GM12891 (cell line): Measurements from ENCODE around the gene CRISP1. TPM values are rescaled to one million over a fixed set of nuclear protein-coding genes. Genes with fewer than 3 reads are reported as not detected.

ENCODE experiments used
- DNase-seq: peaks from one replicate; pipeline ENCODE4 v3.0.0; 2011; ENCODE audit warnings: low spot score; ENCODE audit not compliant: insufficient read length
- FAIRE-seq: peaks from 2 replicates; lab custom pipeline; 2011; peaks lifted over from hg19 to GRCh38; lab: Jason Lieb, UNC
- PAX5 ChIP-seq: IDR thresholded peaks from 2 replicates; pipeline ENCODE4 v1.6.1; 2011; ENCODE audit warnings: low read length, moderate library complexity, mild to moderate bottlenecking; ENCODE audit not compliant: insufficient read depth, severe bottlenecking
- POLR2A ChIP-seq: IDR thresholded peaks from 2 replicates; pipeline ENCODE4 v1.6.1; 2011; ENCODE audit warnings: low read depth, low read length, control low read depth
- POLR2AphosphoS5 ChIP-seq: IDR thresholded peaks from 2 replicates; pipeline ENCODE4 v1.6.1; 2011; ENCODE audit warnings: low read depth, low read length, control low read depth
- POU2F2 ChIP-seq: IDR thresholded peaks from 2 replicates; pipeline ENCODE4 v1.6.1; 2011; ENCODE audit warnings: low read depth, mild to moderate bottlenecking, control low read depth, low read length, moderate library complexity
- SPI1 ChIP-seq: IDR thresholded peaks from 2 replicates; pipeline ENCODE4 v1.6.1; 2011; ENCODE audit warnings: low read depth, low read length, control low read depth
- TAF1 ChIP-seq: IDR thresholded peaks from 2 replicates; pipeline ENCODE4 v1.6.1; 2011; ENCODE audit warnings: low read depth, low read length, control low read depth
- polyA plus RNA-seq: library from polyadenylated mRNA; unstranded; fragments of >200 nt; gene quantifications from one replicate; pipeline ENCODE4 v1.2.1, GENCODE V29; 2012; ENCODE audit warnings: low read depth, missing spikeins, inconsistent platforms; ENCODE audit not compliant: missing spikeins

CRISP1 gene, protein sequence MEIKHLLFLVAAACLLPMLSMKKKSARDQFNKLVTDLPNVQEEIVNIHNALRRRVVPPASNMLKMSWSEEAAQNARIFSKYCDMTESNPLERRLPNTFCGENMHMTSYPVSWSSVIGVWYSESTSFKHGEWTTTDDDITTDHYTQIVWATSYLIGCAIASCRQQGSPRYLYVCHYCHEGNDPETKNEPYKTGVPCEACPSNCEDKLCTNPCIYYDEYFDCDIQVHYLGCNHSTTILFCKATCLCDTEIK
- polyA plus RNA-seq: not detected

DNA sequence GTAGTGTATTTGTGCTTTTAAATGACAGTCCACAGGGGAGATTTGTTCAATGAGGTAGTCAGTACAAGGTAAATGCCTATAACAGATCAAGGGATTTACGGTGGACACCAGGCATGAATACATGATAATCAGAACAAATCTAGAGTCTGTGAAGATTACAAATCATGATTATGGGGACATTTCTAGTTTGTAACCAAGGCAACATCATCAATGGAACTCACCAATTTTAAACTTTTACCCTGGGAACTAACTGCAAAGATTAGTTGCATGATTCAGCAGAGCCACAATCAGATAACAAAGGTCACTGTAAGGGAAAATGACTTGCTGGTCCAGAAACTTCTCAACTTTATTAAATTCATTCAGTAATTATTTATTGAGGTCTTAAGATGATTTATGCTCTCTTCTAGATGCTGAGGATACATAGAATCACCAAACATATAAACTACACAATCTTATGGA lies at the start of gene CRISP1:
CRISP1 (minus strand) TSS at position 51 of the 459 bp plus-strand sequence. CDS start 9,135 bp downstream, outside the sequence.
- FAIRE-seq (no peak), DNase-seq (no peak)

DNA sequence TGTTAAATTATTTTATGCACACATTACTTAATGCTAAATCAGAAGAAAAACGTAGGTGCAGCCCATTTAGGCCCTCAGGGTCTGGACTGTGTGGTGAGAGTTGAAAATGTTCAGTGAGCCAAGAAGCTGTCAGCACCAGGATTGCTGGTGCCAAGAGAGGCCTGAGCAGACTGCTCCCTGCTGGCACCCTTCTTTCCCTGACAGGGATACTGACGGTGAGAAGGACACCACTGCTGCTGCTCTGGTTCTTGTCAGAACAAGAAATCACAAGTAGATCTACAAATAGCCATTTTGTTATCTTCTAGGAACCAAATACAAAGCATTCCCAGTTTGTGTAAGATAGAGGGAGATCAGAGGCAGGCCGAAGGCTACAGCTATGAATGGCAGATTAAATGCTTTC lies 48.7 kb upstream of the CRISP1 start:
- DNase-seq: no peak
- FAIRE-seq: no peak
- TF ChIP-seq POLR2A (no peak), POU2F2 (no peak), TAF1 (no peak), PAX5 (no peak), SPI1 (no peak), POLR2AphosphoS5 (no peak)

More for the DNA sequence above, at the start of gene CRISP1:
- TF ChIP-seq POU2F2 (no peak), POLR2A (no peak), SPI1 (no peak), PAX5 (no peak), TAF1 (no peak), POLR2AphosphoS5 (no peak)

DNA sequence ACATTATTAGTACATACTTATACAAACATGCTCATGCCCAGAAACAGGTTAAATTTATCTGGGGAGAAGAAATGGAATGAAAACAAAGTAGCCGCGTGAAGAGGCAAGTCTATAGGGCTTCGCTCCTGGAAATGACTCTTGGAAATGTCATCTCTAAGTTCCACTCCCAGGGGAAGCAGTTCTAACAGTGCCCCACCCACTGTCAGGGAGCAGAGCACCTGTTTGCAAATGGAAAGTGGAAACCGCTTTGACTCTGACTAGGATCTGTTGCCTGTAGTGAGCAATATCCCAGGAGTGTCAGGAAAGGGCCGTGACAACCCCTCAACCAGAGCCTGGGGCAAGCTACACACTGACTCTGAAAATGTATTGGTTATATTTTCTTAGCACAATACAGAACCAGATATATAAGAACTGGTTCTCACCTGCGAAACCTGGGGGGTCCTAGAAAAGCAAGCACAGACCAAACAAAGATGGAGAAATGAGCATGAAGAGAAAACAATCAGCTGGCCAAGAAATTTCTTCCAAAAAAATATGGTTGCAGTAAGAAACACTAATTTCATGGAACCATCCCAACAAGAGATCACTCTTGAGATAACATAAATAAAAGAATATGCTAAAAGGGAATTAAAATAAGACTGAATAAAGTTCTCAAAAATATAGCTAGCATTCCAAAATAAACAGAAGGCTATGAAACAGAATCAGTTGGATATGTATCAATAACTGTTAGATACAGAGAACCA lies 47.5 kb upstream of the CRISP1 start:
- TF ChIP-seq POLR2AphosphoS5 (no peak), TAF1 (no peak), POU2F2 (no peak), SPI1 (no peak), POLR2A (no peak), PAX5 (no peak)
- no peak for DNase-seq
- FAIRE-seq: no peak

DNA sequence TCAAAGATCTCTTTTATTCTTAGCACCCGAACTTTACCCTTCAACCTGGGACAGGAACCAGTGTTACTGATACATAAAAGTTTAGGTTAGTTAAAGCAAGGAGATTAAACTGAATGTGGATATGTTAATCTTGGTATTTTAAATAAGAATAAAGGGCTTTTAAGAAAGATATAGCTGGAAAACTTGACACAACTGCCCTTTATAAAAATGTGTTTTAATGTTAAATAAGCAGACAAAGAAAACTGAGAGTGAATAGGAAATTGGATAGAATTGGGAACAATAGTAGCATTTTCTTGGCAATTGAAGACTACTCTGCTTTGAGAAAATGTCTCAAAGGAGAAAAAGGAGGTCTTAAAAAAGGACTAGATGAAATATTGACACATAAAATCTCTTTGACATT lies 45.9 kb upstream of the CRISP1 start:
- TF ChIP-seq POLR2AphosphoS5 (no peak), POLR2A (no peak), TAF1 (no peak), POU2F2 (no peak), PAX5 (no peak), SPI1 (no peak)
- DNase-seq (no peak), FAIRE-seq (no peak)

DNA sequence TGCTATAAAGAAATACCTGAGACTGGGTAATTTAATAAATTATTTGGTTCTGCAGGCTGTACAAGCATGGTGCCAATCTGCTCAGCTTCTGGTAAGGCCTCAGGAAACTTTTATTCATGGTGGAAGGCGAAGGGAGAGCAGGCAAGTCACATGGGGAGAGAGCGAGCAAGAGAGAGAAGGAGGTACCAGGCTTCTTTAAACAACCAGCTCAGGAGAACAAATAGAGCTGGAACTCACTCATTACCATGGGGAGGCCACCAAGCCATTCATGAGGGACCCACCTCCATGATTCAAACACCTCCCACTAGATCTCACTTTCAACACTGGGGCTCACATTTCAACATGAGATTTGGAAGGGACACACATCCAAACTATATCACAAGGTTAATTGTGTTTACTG lies 44.9 kb upstream of the CRISP1 start:
- DNase-seq (no peak), FAIRE-seq (no peak)
- TF ChIP-seq POLR2A (no peak), POLR2AphosphoS5 (no peak), TAF1 (no peak), PAX5 (no peak), POU2F2 (no peak), SPI1 (no peak)

DNA sequence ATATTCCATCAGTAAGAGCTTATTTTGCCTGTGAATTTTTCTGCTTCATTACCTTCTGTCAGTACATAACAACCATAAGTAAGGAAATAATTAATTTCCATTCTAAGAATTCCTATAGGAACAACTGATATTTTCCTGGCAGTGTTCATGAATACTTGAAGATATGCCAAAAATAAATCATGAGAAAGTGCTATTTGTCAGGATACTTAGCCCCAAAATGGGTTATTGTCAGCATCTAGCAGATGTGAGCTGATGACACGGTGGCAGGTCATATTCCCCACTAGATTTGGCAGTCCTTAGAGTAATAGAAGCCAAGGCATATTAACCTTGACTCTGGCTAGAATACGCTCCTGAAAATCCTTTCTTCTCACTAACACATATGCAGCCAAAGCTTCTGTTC lies 43.2 kb upstream of the CRISP1 start:
- DNase-seq: no peak
- TF ChIP-seq PAX5 (no peak), POU2F2 (no peak), SPI1 (no peak), POLR2A (no peak), TAF1 (no peak), POLR2AphosphoS5 (no peak)
- FAIRE-seq: no peak

DNA sequence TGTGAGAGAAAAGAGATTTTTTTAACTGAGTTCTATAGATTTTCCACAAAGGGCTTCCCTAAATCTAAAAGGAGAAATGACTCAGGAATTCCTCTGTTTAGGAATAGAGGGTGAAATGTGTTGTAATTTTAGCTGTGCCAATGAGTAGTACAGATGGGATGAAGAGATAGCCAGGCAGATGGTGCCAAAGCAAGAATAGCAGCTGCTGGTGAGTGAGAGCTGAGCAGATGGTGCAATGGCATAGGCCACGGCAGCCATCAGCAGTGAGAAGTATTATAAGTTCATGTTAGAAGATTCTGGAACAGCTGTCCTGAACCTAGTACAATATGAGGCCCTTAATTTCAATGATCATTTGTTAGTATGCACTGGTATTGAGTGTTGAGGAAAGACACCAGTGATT lies 40.2 kb upstream of the CRISP1 start:
- DNase-seq (no peak), FAIRE-seq (no peak)
- no peak for TF ChIP-seq POU2F2
- TF ChIP-seq POLR2A: no peak
- TF ChIP-seq TAF1: no peak
- TF ChIP-seq SPI1: no peak
- no peak for TF ChIP-seq POLR2AphosphoS5
- no peak for TF ChIP-seq PAX5

DNA sequence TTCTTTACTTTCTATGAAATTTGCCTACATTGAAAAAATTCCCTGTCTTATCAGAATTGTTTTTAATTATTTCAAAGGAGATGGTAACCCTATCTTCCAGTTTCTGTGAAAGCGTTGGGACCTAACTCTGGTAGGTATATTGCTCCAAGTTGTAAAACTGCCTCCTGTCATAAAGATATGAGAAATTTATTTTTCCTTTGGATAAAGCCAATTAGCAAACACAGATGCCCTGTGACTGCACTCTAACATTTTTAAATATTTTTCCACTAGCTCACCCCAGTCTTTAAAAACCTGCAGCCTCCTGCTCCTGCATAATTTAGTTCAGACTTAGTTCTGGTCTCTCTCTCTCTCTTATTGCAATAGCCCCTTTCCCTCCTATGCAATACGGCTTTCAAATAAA lies 39.0 kb upstream of the CRISP1 start:
- DNase-seq: no peak
- FAIRE-seq: no peak
- TF ChIP-seq PAX5 (no peak), POU2F2 (no peak), POLR2A (no peak)

DNA sequence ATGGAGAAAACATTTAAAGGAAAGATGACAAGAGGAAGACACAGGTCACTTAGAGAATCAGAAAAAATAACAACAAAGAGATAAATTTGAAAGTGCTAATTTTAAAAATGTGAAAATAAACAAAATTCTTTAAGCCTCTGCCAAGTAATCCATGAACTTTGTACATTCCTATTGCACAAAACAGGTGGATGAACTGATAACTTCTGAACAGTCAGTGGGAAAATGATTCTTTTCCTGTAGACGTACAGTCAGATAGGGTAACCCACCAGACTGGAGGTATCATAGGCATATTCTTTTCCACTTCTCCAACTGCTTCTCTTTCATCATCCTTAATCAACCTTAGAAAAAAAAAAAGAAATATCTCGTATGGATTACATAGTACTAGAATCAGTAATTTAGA lies 36.5 kb upstream of the CRISP1 start:
- TF ChIP-seq TAF1: no peak
- no peak for TF ChIP-seq POLR2A
- TF ChIP-seq POLR2AphosphoS5: no peak
- TF ChIP-seq POU2F2: no peak
- no peak for TF ChIP-seq SPI1
- TF ChIP-seq PAX5: no peak
- DNase-seq (no peak), FAIRE-seq (no peak)
